GM13976 (cell line): ENCODE data around the gene AP1M2.

Experiments
- DNase-seq: peaks from one replicate; pipeline ENCODE4 v3.0.0; 2012; ENCODE audit warnings: low spot score
- in situ Hi-C: fragments of 300-500 bp; cut with MboI; formaldehyde crosslinking; loops from one replicate; pipeline ENCODE4 v1.12.0; 2022; ENCODE audit warnings: low sequenced_read_pairs, mixed read lengths, inconsistent platforms; ENCODE audit not compliant: unreplicated experiment
- TF ChIP-seq, protein P1 (sequence below): IDR thresholded peaks from 2 replicates; pipeline ENCODE4 v1.5.1; 2012; ENCODE audit warnings: borderline replicate concordance, mild to moderate bottlenecking; ENCODE audit not compliant: insufficient read depth; ENCODE audit errors: extremely low read depth, missing control alignments, control extremely low read depth

The AP1M2 gene

DNA sequence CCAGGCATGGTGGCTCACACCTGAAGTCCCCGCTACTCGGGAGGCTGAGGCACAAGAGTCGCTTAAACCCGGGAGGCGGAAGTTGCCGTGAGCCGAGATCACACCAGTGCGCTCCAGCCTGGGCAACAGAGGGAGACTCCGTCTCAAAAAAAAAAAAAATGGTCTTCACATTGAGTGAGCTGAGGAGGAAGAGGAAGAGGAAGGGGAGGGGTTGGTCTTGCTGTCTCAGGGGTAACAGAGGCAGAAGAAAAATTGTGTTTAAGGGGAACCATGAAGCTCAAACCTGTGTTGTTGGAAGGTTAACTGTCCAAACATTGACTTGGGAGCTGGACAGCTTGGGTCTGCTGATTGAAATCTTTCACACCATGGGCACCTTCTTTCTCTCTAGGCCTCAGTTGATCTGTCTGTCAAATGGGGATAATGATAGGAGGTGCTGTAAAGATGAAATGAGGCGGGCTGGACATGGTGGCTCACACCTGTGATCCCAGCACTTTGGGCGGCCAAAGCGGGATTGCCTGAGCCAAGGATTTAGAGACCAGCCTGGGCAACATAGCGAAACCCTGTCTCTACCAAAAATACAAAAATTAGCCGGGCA is 28.4 kb upstream of the AP1M2 start:
- in situ Hi-C loops, result no loop called here
- DNase-seq, result no peak
- TF ChIP-seq, protein P1, sequence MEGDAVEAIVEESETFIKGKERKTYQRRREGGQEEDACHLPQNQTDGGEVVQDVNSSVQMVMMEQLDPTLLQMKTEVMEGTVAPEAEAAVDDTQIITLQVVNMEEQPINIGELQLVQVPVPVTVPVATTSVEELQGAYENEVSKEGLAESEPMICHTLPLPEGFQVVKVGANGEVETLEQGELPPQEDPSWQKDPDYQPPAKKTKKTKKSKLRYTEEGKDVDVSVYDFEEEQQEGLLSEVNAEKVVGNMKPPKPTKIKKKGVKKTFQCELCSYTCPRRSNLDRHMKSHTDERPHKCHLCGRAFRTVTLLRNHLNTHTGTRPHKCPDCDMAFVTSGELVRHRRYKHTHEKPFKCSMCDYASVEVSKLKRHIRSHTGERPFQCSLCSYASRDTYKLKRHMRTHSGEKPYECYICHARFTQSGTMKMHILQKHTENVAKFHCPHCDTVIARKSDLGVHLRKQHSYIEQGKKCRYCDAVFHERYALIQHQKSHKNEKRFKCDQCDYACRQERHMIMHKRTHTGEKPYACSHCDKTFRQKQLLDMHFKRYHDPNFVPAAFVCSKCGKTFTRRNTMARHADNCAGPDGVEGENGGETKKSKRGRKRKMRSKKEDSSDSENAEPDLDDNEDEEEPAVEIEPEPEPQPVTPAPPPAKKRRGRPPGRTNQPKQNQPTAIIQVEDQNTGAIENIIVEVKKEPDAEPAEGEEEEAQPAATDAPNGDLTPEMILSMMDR, result no peak

- TF ChIP-seq, protein P1, result no peak
- no peak for DNase-seq
- in situ Hi-C loops, result no loop called here
These were observed 25.5 kb upstream of the AP1M2 start for GRCh38 chr19:10612499-10613119.

- TF ChIP-seq, protein P1, result no peak
- in situ Hi-C loops, result no loop called here
- no peak for DNase-seq
These were observed 24.8 kb upstream of the AP1M2 start for GRCh38 chr19:10611907-10612306.

DNA sequence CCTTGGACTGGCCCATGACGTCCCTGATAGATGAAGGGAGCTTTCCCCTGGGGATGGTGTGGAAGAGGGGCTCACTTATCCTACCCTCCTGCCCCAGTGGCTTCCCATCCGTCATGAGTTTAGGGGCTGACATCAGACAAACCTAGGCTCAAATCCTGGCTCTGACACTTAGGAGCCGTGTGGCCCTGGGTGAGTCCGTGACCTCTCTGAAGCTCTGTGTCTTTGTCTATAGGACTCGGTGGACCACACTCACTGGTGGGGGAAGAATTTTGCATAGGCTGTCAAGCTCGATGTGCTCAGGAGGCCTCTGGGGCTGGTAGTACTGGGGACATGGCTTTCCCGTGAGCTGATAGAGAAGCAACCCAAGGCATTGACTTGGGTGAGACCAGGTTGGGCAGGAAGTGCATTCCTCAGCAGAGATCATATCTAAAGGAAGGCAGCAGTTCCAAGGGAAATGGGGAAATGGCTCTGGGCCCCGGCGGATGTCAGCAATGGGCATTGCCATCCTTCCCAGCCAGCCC is 17.4 kb upstream of the AP1M2 start:
- in situ Hi-C loops, result no loop called here
- DNase-seq, result peak; percentile 60
- TF ChIP-seq, protein P1, result no peak

GRCh38 chr19:10603873-10604459 is 16.9 kb upstream of the AP1M2 start:
- TF ChIP-seq, protein P1, result no peak
- peak; percentile 70 for DNase-seq
- in situ Hi-C loops, result no loop called here

- in situ Hi-C loops, result no loop called here
- DNase-seq, result peak; percentile 70
- TF ChIP-seq, protein P1, result no peak
These were observed 16.2 kb upstream of the AP1M2 start for GRCh38 chr19:10603084-10603872.
